Transverse colon (tissue), 4 donors: ENCODE data around the gene SELENOK.

Experiments used
- EP300 ChIP-seq: sonication (generic); formaldehyde crosslinking; IDR thresholded peaks from one replicate; pipeline ENCODE4 v1.6.1; 2017; ENCODE audit warnings: antibody characterized with exemption, low read depth
- POLR2A ChIP-seq: fragments of 450-650 bp; IDR thresholded peaks from one replicate; pipeline ENCODE4 v1.6.1; 2016; ENCODE audit warnings: antibody characterized with exemption, mild to moderate bottlenecking, moderate library complexity
- POLR2AphosphoS5 ChIP-seq, 3 donors: sonication (generic); formaldehyde crosslinking; IDR thresholded peaks; one replicate each; pipeline ENCODE4 v1.6.1; 2016; ENCODE audit warnings: antibody characterized with exemption in 3 of 3
- TF ChIP-seq, protein P1 (sequence below), 5 experiments: fragments of 200-600 bp in 3 of 5; fragments of 450-650 bp in 2 of 5; sonication (generic) in 3 of 5; IDR thresholded peaks; 1 replicate in 2 of 5; 2 replicates in 3 of 5; pipeline ENCODE4 v1.5.1; 2016 to 2017; ENCODE audit warnings: antibody characterized with exemption in 5 of 5, inconsistent platforms in 3 of 5, mild to moderate bottlenecking in 2 of 5, moderate library complexity in 1 of 5

DNA sequence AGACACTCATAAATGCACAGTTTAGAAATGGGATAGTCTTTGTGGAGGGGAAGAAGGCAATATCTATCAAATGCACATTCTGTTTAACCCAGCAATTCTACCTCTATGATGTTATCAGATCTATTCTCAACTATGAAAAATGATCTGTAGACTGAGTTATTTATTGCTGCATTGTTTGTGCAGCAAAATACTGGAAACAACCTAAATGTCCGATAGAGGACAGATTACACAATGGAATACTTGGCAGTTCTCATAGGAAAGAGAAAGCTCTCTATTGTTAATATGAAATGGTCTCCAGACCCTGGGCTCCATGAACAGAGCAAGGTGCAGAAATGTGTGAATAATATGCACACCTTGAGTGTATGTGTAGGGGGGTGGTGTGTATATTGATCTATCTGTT lies 49.0 kb upstream of the SELENOK start:
- TF ChIP-seq, protein P1, sequence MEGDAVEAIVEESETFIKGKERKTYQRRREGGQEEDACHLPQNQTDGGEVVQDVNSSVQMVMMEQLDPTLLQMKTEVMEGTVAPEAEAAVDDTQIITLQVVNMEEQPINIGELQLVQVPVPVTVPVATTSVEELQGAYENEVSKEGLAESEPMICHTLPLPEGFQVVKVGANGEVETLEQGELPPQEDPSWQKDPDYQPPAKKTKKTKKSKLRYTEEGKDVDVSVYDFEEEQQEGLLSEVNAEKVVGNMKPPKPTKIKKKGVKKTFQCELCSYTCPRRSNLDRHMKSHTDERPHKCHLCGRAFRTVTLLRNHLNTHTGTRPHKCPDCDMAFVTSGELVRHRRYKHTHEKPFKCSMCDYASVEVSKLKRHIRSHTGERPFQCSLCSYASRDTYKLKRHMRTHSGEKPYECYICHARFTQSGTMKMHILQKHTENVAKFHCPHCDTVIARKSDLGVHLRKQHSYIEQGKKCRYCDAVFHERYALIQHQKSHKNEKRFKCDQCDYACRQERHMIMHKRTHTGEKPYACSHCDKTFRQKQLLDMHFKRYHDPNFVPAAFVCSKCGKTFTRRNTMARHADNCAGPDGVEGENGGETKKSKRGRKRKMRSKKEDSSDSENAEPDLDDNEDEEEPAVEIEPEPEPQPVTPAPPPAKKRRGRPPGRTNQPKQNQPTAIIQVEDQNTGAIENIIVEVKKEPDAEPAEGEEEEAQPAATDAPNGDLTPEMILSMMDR (IDR thresholded peaks at IDR 0.05): no peak
- TF ChIP-seq POLR2A (no peak), EP300 (no peak), POLR2AphosphoS5 (IDR thresholded peaks at IDR 0.05) (no peak)
